HUDEP-2 (cell line): ENCODE data around the gene SMPD3.
A peak's percentile ranks its signal among the peaks of the same experiment; 100 is the strongest.

ENCODE experiments used
- DNase-seq, 76 experiments: peaks; one replicate each; lab custom pipeline; 2025; ENCODE audit not compliant: unreplicated experiment in 76 of 76; lab: John Stamatoyannopoulos, UW

The SMPD3 gene

GRCh38 chr16:68309799-68310198, 138.5 kb downstream of the SMPD3 start:
- DNase-seq, result peak in 2 of 76 experiments; percentile 7 to 14
